A549 (cell line): ENCODE data around the gene XPOT.

ENCODE experiments used
- CEBPB ChIP-seq, 2 experiments: fragments of >200 bp in 1 of 2; sonication (Bioruptor Twin) in 1 of 2; formaldehyde crosslinking in 1 of 2; IDR thresholded peaks; 2 replicates each; pipeline ENCODE4 v1.6.1; 2012 to 2016
- CHD2 ChIP-seq: fragments of 150-350 bp; IDR thresholded peaks from 2 replicates; pipeline ENCODE4 v1.6.1; 2014; ENCODE audit warnings: low read length; ENCODE audit not compliant: partially characterized antibody
- ESRRA ChIP-seq: fragments of 150-350 bp; IDR thresholded peaks from 2 replicates; pipeline ENCODE4 v1.6.1; 2014; ENCODE audit warnings: mild to moderate bottlenecking, low read length, borderline replicate concordance
- TF ChIP-seq, protein P1 (sequence below): IDR thresholded peaks from 2 replicates; pipeline ENCODE4 v1.6.1; 2012; ENCODE audit warnings: low read depth, borderline replicate concordance

DNA sequence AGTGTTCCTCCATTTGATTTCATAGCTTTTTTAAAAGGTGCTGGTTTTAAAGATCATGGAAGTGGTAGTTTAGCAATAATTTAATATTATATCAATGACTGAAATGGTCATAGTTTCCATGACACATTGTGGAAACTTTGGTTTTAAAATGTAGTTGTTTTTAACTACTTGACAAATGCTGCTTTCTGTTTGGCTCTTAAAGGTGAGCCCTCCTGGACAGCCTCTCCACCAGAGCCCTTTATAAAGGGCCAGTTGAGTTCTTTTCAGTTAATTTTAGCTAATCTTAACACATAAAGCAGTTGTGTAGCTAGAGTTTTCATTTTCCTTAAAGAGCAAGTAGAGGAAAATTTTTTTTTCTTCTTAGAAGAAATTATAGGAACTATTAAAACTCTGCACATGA, 14.0 kb downstream of the XPOT start:
- TF ChIP-seq, protein P1, sequence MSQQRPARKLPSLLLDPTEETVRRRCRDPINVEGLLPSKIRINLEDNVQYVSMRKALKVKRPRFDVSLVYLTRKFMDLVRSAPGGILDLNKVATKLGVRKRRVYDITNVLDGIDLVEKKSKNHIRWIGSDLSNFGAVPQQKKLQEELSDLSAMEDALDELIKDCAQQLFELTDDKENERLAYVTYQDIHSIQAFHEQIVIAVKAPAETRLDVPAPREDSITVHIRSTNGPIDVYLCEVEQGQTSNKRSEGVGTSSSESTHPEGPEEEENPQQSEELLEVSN, result no peak
- TF ChIP-seq CEBPB (IDR thresholded peaks at IDR 0.05) (no peak), ESRRA (no peak), CHD2 (no peak)
